Measurements from ENCODE around the gene RIPOR3. TPM values are rescaled to one million over a fixed set of nuclear protein-coding genes. Genes with fewer than 3 reads are reported as not detected.

The RIPOR3 gene
- total and polyA plus RNA-seq, 2 experiments from 2014 or later, result 3.0 to 4.8 TPM

GRCh38 chr20:50598074-50598473 is 93.3 kb downstream of the RIPOR3 start:
- no peaks in the 10 kb centered on the region for H3K9me3 ChIP-seq (ENCODE audit: low read depth)
- H3K36me3 ChIP-seq, result no peaks in the 10 kb centered on the region
- peaks cover 6% of the 10 kb centered on the region for H3K4me1 ChIP-seq (ENCODE audit: low read depth)
- no peak for DNase-seq (ENCODE audit: low read depth in 1 of 2, low spot score in 1 of 2)
- H3K27me3 ChIP-seq, result no peaks in the 10 kb centered on the region
- H3K4me3 ChIP-seq, result no peak overlapping the region
- TF ChIP-seq, protein P1, sequence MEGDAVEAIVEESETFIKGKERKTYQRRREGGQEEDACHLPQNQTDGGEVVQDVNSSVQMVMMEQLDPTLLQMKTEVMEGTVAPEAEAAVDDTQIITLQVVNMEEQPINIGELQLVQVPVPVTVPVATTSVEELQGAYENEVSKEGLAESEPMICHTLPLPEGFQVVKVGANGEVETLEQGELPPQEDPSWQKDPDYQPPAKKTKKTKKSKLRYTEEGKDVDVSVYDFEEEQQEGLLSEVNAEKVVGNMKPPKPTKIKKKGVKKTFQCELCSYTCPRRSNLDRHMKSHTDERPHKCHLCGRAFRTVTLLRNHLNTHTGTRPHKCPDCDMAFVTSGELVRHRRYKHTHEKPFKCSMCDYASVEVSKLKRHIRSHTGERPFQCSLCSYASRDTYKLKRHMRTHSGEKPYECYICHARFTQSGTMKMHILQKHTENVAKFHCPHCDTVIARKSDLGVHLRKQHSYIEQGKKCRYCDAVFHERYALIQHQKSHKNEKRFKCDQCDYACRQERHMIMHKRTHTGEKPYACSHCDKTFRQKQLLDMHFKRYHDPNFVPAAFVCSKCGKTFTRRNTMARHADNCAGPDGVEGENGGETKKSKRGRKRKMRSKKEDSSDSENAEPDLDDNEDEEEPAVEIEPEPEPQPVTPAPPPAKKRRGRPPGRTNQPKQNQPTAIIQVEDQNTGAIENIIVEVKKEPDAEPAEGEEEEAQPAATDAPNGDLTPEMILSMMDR (IDR thresholded peaks at IDR 0.05; ENCODE audit: low read depth, low read length), result no peak
- no peak overlapping the region for H3K27ac ChIP-seq

- DNase-seq (ENCODE audit: low read depth in 1 of 2, low spot score in 1 of 2), result no peak
- no peaks in the 10 kb centered on the region for H3K27me3 ChIP-seq
- H3K4me3 ChIP-seq, result no peak overlapping the region
- H3K9me3 ChIP-seq (ENCODE audit: low read depth), result no peaks in the 10 kb centered on the region
- no peaks in the 10 kb centered on the region for H3K36me3 ChIP-seq
- no peak overlapping the region for H3K27ac ChIP-seq
- H3K4me1 ChIP-seq (ENCODE audit: low read depth), result peaks cover 6% of the 10 kb centered on the region
- TF ChIP-seq, protein P1 (IDR thresholded peaks at IDR 0.05; ENCODE audit: low read depth, low read length), result no peak
Observed at GRCh38 chr20:50597406-50597969, 93.9 kb downstream of the RIPOR3 start.

- H3K9me3 ChIP-seq (ENCODE audit: low read depth), result no peaks in the 10 kb centered on the region
- no peak overlapping the region for H3K4me3 ChIP-seq
- TF ChIP-seq, protein P1 (IDR thresholded peaks at IDR 0.05; ENCODE audit: low read depth, low read length), result no peak
- no peak overlapping the region for H3K27ac ChIP-seq
- H3K36me3 ChIP-seq, result no peaks in the 10 kb centered on the region
- no peak for DNase-seq (ENCODE audit: low read depth in 1 of 2, low spot score in 1 of 2)
- H3K4me1 ChIP-seq (ENCODE audit: low read depth), result peaks cover 6% of the 10 kb centered on the region
- no peaks in the 10 kb centered on the region for H3K27me3 ChIP-seq
Observed at GRCh38 chr20:50596694-50597021, 94.7 kb downstream of the RIPOR3 start.

- H3K4me1 ChIP-seq (ENCODE audit: low read depth), result peaks cover 6% of the 10 kb centered on the region
- DNase-seq (ENCODE audit: low read depth in 1 of 2, low spot score in 1 of 2), result no peak
- no peak overlapping the region for H3K27ac ChIP-seq
- no peaks in the 10 kb centered on the region for H3K36me3 ChIP-seq
- no peak overlapping the region for H3K4me3 ChIP-seq
- TF ChIP-seq, protein P1 (IDR thresholded peaks at IDR 0.05; ENCODE audit: low read depth, low read length), result no peak
- H3K9me3 ChIP-seq (ENCODE audit: low read depth), result no peaks in the 10 kb centered on the region
- H3K27me3 ChIP-seq, result no peaks in the 10 kb centered on the region
Observed at GRCh38 chr20:50595988-50596693, 95.2 kb downstream of the RIPOR3 start.

DNA sequence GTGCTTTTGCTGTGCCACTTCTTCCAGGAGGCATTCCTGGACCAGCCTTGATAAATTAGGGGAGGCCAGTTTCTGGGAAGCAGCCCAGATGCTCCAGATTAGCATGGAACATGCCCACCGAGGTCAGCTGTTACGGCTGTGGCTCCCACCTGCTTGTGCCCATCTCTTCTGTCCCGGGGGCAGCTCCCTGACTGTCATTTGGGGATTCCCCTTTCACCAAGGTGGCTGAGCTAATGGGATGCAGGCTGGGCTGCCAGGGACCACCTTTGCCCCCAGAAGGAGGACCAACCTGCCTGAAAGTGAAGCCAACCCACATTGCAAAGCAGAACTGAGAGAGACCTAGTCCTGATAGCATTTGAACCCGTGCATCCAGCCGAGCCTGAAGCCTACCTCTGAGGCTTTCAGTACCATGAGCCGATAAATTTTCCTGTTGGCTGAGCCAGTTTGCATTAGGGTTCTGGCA is 95.9 kb downstream of the RIPOR3 start:
- TF ChIP-seq, protein P1 (IDR thresholded peaks at IDR 0.05; ENCODE audit: low read depth, low read length), result no peak
- Histone ChIP-seq H3K9me3 (ENCODE audit: low read depth) (no peaks in the 10 kb centered on the region), H3K4me3 (no peak overlapping the region), H3K4me1 (ENCODE audit: low read depth) (peaks cover 6% of the 10 kb centered on the region), H3K27ac (no peak overlapping the region), H3K27me3 (no peaks in the 10 kb centered on the region), H3K36me3 (no peaks in the 10 kb centered on the region)
- no peak for DNase-seq (ENCODE audit: low read depth in 1 of 2, low spot score in 1 of 2)

Measured in cardiac muscle cell (in vitro differentiated cells and primary cell).